HL-60 (cell line): ENCODE data around the gene PITHD1.
"Not testable (repeated sequence)": the region's sequence is repeated elsewhere in the genome, so short reads cannot be mapped to it uniquely, and the experiment has no call there.

Experiments
- DNase-seq, 2 experiments: peaks; one replicate each; pipeline ENCODE4 v3.0.0-alpha.2; 2010 to 2020; ENCODE audit warnings: low read depth in 1 of 2, low spot score in 1 of 2
- H3K27ac ChIP-seq: fragments of 250-450 bp; sonication (Bioruptor Pico); replicated peaks from 2 replicates; pipeline ENCODE4 v1.5.1; 2020; ENCODE audit warnings: mild to moderate bottlenecking, moderate library complexity
- H3K27me3 ChIP-seq: fragments of 250-450 bp; sonication (Bioruptor Pico); 2 replicates; pipeline ENCODE4 v1.5.1; 2021; ENCODE audit warnings: mild to moderate bottlenecking, moderate library complexity; ENCODE audit not compliant: insufficient read depth, poor library complexity, severe bottlenecking
- H3K4me3 ChIP-seq: replicated peaks from 2 replicates; pipeline ENCODE4 v1.5.1; 2011; ENCODE audit warnings: mild to moderate bottlenecking, control low read depth, low read length; ENCODE audit not compliant: insufficient read depth
- CTCF ChIP-seq: IDR thresholded peaks from one replicate; pipeline ENCODE4 v1.5.1; 2011; ENCODE audit warnings: low read length, control low read depth, inconsistent platforms; ENCODE audit not compliant: insufficient read depth
- GABPA ChIP-seq: IDR thresholded peaks from 2 replicates; pipeline ENCODE4 v1.6.1; 2012; ENCODE audit warnings: low read depth
- POLR2AphosphoS5 ChIP-seq: IDR thresholded peaks from 2 replicates; pipeline ENCODE4 v1.6.1; 2012; ENCODE audit warnings: low read depth
- REST ChIP-seq: IDR thresholded peaks from 2 replicates; pipeline ENCODE4 v1.6.1; 2012; ENCODE audit warnings: low read depth; ENCODE audit not compliant: insufficient replicate concordance
- SPI1 ChIP-seq: IDR thresholded peaks from 2 replicates; pipeline ENCODE4 v1.6.1; 2012; ENCODE audit warnings: low read depth, mild to moderate bottlenecking, borderline replicate concordance

PITHD1 gene

GRCh38 chr1:23825076-23825761 lies 47.0 kb downstream of the PITHD1 start, which contains the start of gene HMGCL:
TSS of gene HMGCL (minus strand) at chr1:23825429. CDS start at chr1:23825415, 14 bp downstream.
- Histone ChIP-seq H3K27ac (peak within 1 kb of the TSS; percentile 78), H3K4me3 (peak within 1 kb of the TSS; percentile 93), H3K27me3 (no peaks in the 10 kb centered on the region)
- TF ChIP-seq SPI1: no peak; the same call in 1 of the 2 replicates
- peak; percentile 94 for TF ChIP-seq POLR2AphosphoS5
- TF ChIP-seq REST: peak; percentile 62
- DNase-seq: peak; percentile 80 to 90

GRCh38 chr1:23825762-23826522 lies 47.7 kb downstream of the PITHD1 start:
- H3K4me3 ChIP-seq: peak overlapping the region; percentile 93
- H3K27ac ChIP-seq: peak overlapping the region; percentile 78
- TF ChIP-seq POLR2AphosphoS5 (no peak), REST (no peak), SPI1 (no peak), GABPA (no peak), CTCF (no peak)
- no peak for DNase-seq
- no peaks in the 10 kb centered on the region for H3K27me3 ChIP-seq

GRCh38 chr1:23826590-23826989 lies 48.4 kb downstream of the PITHD1 start:
- DNase-seq, H3K27ac ChIP-seq, H3K4me3 ChIP-seq, H3K27me3 ChIP-seq: not testable (repeated sequence)

- Histone ChIP-seq H3K4me3 (no peak overlapping the region), H3K27ac (no peak overlapping the region), H3K27me3 (no peaks in the 10 kb centered on the region)
- no peak for DNase-seq
- TF ChIP-seq GABPA (no peak), CTCF (no peak), REST (no peak), SPI1 (no peak), POLR2AphosphoS5 (no peak)
These were observed 49.5 kb downstream of the PITHD1 start for GRCh38 chr1:23827717-23828116.

GRCh38 chr1:23834156-23834555 lies 55.9 kb downstream of the PITHD1 start:
- DNase-seq, H3K27me3 ChIP-seq, H3K27ac ChIP-seq: not testable (repeated sequence)

More at GRCh38 chr1:23834156-23834555, 55.9 kb downstream of the PITHD1 start:
- not testable (repeated sequence) for H3K4me3 ChIP-seq
